CD4-positive, alpha-beta memory T cell (primary cell): ENCODE measurements around the gene ATXN7. TPM values are rescaled to one million over a fixed set of nuclear protein-coding genes. Genes with fewer than 3 reads are reported as not detected.

Experiments used
- CTCF ChIA-PET: fragments of 350-600 bp; sonication (Branson Sonifier 250); formaldehyde crosslinking; loops from one replicate; lab custom pipeline; 2021; ENCODE audit warnings: inconsistent platforms; ENCODE audit not compliant: partially characterized antibody; lab: Charles Lee
- POLR2A ChIA-PET: fragments of 350-600 bp; sonication (Branson Sonifier 250); formaldehyde crosslinking; loops from one replicate; lab custom pipeline; 2021; ENCODE audit not compliant: partially characterized antibody; lab: Charles Lee
- DNase-seq, 5 donors: peaks; one replicate each; pipeline versions ENCODE4 v3.0.0 to v3.0.0-alpha.2; 2020 to 2022; ENCODE audit warnings: mixed read lengths in 1 of 5
- H3K27ac ChIP-seq: one replicate; pipeline ENCODE4 v1.7.0; 2013; ENCODE audit warnings: low read depth, low read length
- H3K27me3 ChIP-seq: 2 replicates; pipeline ENCODE4 v1.7.0; 2013; ENCODE audit warnings: mild to moderate bottlenecking, low read length, moderate library complexity; ENCODE audit not compliant: insufficient read depth
- H3K36me3 ChIP-seq: 2 replicates; pipeline ENCODE4 v1.7.0; 2013; ENCODE audit warnings: mild to moderate bottlenecking, low read length, moderate library complexity; ENCODE audit not compliant: insufficient read depth
- H3K4me1 ChIP-seq: 2 replicates; pipeline ENCODE4 v1.7.0; 2013; ENCODE audit warnings: mild to moderate bottlenecking, low read length, moderate library complexity; ENCODE audit not compliant: insufficient read depth
- H3K4me3 ChIP-seq, 2 donors: one replicate each; pipeline ENCODE4 v1.7.0; 2013; ENCODE audit warnings: low read length in 2 of 2, mild to moderate bottlenecking in 1 of 2
- H3K9me3 ChIP-seq, 2 donors: one replicate each; pipeline ENCODE4 v1.7.0; 2013; ENCODE audit warnings: low read length in 2 of 2, control low read depth in 1 of 2; ENCODE audit not compliant: control insufficient read depth in 1 of 2
- H3K27ac Mint-ChIP-seq, 7 donors: one replicate each; pipeline ENCODE4 v1.8.0; 2020 to 2021; ENCODE audit warnings: mixed read lengths in 7 of 7, mild to moderate bottlenecking in 6 of 7, inconsistent platforms in 3 of 7, moderate library complexity in 3 of 7
- H3K27me3 Mint-ChIP-seq, 2 donors: one replicate each; pipeline ENCODE4 v1.8.0; 2020 to 2021; ENCODE audit warnings: mixed read lengths in 2 of 2
- H3K36me3 Mint-ChIP-seq, 2 donors: one replicate each; pipeline ENCODE4 v1.8.0; 2020 to 2021; ENCODE audit warnings: mixed read lengths in 2 of 2, inconsistent platforms in 1 of 2, mild to moderate bottlenecking in 1 of 2
- H3K4me1 Mint-ChIP-seq, 4 donors: one replicate each; pipeline ENCODE4 v1.8.0; 2020 to 2021; ENCODE audit warnings: mixed read lengths in 4 of 4, mild to moderate bottlenecking in 1 of 4
- H3K4me3 Mint-ChIP-seq, 8 donors: one replicate each; pipeline ENCODE4 v1.8.0; 2020 to 2021; ENCODE audit warnings: mixed read lengths in 8 of 8, mild to moderate bottlenecking in 7 of 8, moderate library complexity in 6 of 8, inconsistent platforms in 3 of 8
- H3K9me3 Mint-ChIP-seq, 8 donors: one replicate each; pipeline ENCODE4 v1.8.0; 2020 to 2021; ENCODE audit warnings: mixed read lengths in 8 of 8, mild to moderate bottlenecking in 5 of 8, inconsistent platforms in 3 of 8, moderate library complexity in 1 of 8
- intact Hi-C: fragments of 100-400 bp; cut with micrococcal nuclease; formaldehyde crosslinking; loops from one replicate; pipeline ENCODE4 v1.15.1; 2023
- polyA plus RNA-seq, 2 donors: library from polyadenylated mRNA; unstranded; fragments of 300-500 nt; fragmentation: Illumina TruSeq; gene quantifications; one replicate each; pipeline ENCODE4 v1.2.3, GENCODE V29; 2021
- total RNA-seq, 2 experiments: library from RNA; stranded (reverse); gene quantifications; one replicate each; pipeline ENCODE4 v1.2.3, GENCODE V29; 2021

ATXN7 gene
- total and polyA plus RNA-seq, 4 experiments from 2014 or later = 13.4 to 160 (median 89.2) TPM

- H3K36me3 ChIP-seq = no peaks in the 10 kb centered on the region
- H3K4me1 ChIP-seq = peaks cover 25% of the 10 kb centered on the region
- ChIA-PET CTCF (no interaction called here), POLR2A (no interaction called here)
- Mint-ChIP-seq H3K4me1 (peaks cover 41 to 55% (median 48%) of the 10 kb centered on the region in 4 donors), H3K4me3 (no peak overlapping the region), H3K27ac (peak overlapping the region in 1 of 7 donors; percentile 24), H3K27me3 (no peaks in the 10 kb centered on the region), H3K36me3 (peaks cover 10% of the 10 kb centered on the region in 2 donors), H3K9me3 (no peaks in the 10 kb centered on the region)
- H3K9me3 ChIP-seq = no peaks in the 10 kb centered on the region
- H3K4me3 ChIP-seq = no peak overlapping the region
- no peak overlapping the region for H3K27ac ChIP-seq
- intact Hi-C loops = no loop called here
- no peaks in the 10 kb centered on the region for H3K27me3 ChIP-seq
- DNase-seq = no peak
Measured at GRCh38 chr3:63891518-63891917, 27.9 kb downstream of the ATXN7 start.

- ChIA-PET POLR2A (no interaction called here), CTCF (interaction anchor here (1.2 kb wide), 1 partner anchor 17 kb away, joined by 3 read pairs; no protein-coding TSS in a partner anchor)
- H3K27ac ChIP-seq = no peak overlapping the region
- no peaks in the 10 kb centered on the region for H3K27me3 ChIP-seq
- Mint-ChIP-seq H3K4me1 (peaks cover 43 to 52% (median 46%) of the 10 kb centered on the region in 4 donors), H3K36me3 (peaks cover 10 to 13% of the 10 kb centered on the region in 2 donors), H3K9me3 (no peaks in the 10 kb centered on the region), H3K27ac (peak overlapping the region in 1 of 7 donors; percentile 54), H3K4me3 (no peak overlapping the region), H3K27me3 (no peaks in the 10 kb centered on the region)
- DNase-seq = no peak
- no peaks in the 10 kb centered on the region for H3K36me3 ChIP-seq
- intact Hi-C loops = no loop called here
- no peaks in the 10 kb centered on the region for H3K9me3 ChIP-seq
- no peak overlapping the region for H3K4me3 ChIP-seq
- H3K4me1 ChIP-seq = peaks cover 22% of the 10 kb centered on the region
Measured at GRCh38 chr3:63892773-63893352, 29.2 kb downstream of the ATXN7 start.

GRCh38 chr3:63895422-63896189, 31.9 kb downstream of the ATXN7 start:
- peaks cover 25 to 26% of the 10 kb centered on the region in 2 donors for H3K36me3 Mint-ChIP-seq
- Histone ChIP-seq H3K4me3 (no peak overlapping the region), H3K27me3 (no peaks in the 10 kb centered on the region), H3K4me1 (peaks cover 22% of the 10 kb centered on the region), H3K27ac (no peak overlapping the region), H3K9me3 (no peaks in the 10 kb centered on the region), H3K36me3 (peaks cover 8% of the 10 kb centered on the region)
- peak overlapping the region in 5 of 7 donors; percentile 38 to 86 (median 68) for H3K27ac Mint-ChIP-seq
- H3K9me3 Mint-ChIP-seq = peaks cover 0 to 1% (median 0%) of the 10 kb centered on the region in 8 donors
- no peak for DNase-seq
- POLR2A ChIA-PET = no interaction called here
- intact Hi-C loops = no loop called here
- peak overlapping the region in 4 of 8 donors; percentile 9 to 63 (median 29) for H3K4me3 Mint-ChIP-seq
- H3K27me3 Mint-ChIP-seq = no peaks in the 10 kb centered on the region
- CTCF ChIA-PET = interaction anchor here (0.9 kb wide), 1 partner anchor 122 kb away, joined by 3 read pairs; no protein-coding TSS in a partner anchor
- H3K4me1 Mint-ChIP-seq = peaks cover 42 to 61% (median 52%) of the 10 kb centered on the region in 4 donors

GRCh38 chr3:63896332-63897030, 32.8 kb downstream of the ATXN7 start:
- no peak for DNase-seq
- ChIA-PET CTCF (no interaction called here), POLR2A (no interaction called here)
- Histone ChIP-seq H3K27ac (no peak overlapping the region), H3K4me1 (peaks cover 22% of the 10 kb centered on the region), H3K36me3 (peaks cover 9% of the 10 kb centered on the region), H3K9me3 (no peaks in the 10 kb centered on the region), H3K27me3 (no peaks in the 10 kb centered on the region), H3K4me3 (no peak overlapping the region)
- H3K27me3 Mint-ChIP-seq = no peaks in the 10 kb centered on the region
- intact Hi-C loops = no loop called here
- peak overlapping the region in 6 of 7 donors; percentile 37 to 79 (median 62) for H3K27ac Mint-ChIP-seq
- H3K9me3 Mint-ChIP-seq = peaks cover 0 to 1% (median 0%) of the 10 kb centered on the region in 8 donors
- H3K4me1 Mint-ChIP-seq = peaks cover 41 to 61% (median 52%) of the 10 kb centered on the region in 4 donors
- peaks cover 27 to 30% of the 10 kb centered on the region in 2 donors for H3K36me3 Mint-ChIP-seq
- no peak overlapping the region for H3K4me3 Mint-ChIP-seq

- no peaks in the 10 kb centered on the region for H3K27me3 ChIP-seq
- no peak overlapping the region for H3K4me3 Mint-ChIP-seq
- H3K9me3 ChIP-seq = no peaks in the 10 kb centered on the region
- peaks cover 15% of the 10 kb centered on the region for H3K4me1 ChIP-seq
- DNase-seq = no peak
- no peak overlapping the region for H3K4me3 ChIP-seq
- H3K36me3 Mint-ChIP-seq = peaks cover 32 to 33% of the 10 kb centered on the region in 2 donors
- H3K27me3 Mint-ChIP-seq = no peaks in the 10 kb centered on the region
- CTCF ChIA-PET = no interaction called here
- peak overlapping the region in 4 of 7 donors; percentile 13 to 78 (median 64) for H3K27ac Mint-ChIP-seq
- peaks cover 24 to 27% (median 26%) of the 10 kb centered on the region in 4 donors for H3K4me1 Mint-ChIP-seq
- H3K27ac ChIP-seq = no peak overlapping the region
- intact Hi-C loops = no loop called here
- POLR2A ChIA-PET = interaction anchor here (0.7 kb wide), 1 partner anchor 12 kb away, joined by 3 read pairs; the partner anchor contains the start of gene SCAANT1
- H3K36me3 ChIP-seq = peaks cover 9% of the 10 kb centered on the region
- H3K9me3 Mint-ChIP-seq = peaks cover 0 to 1% (median 0%) of the 10 kb centered on the region in 8 donors
Measured at GRCh38 chr3:63900010-63900409, 36.3 kb downstream of the ATXN7 start.

GRCh38 chr3:63900459-63900858, 36.8 kb downstream of the ATXN7 start:
- Histone ChIP-seq H3K27ac (no peak overlapping the region), H3K4me1 (peaks cover 10% of the 10 kb centered on the region), H3K27me3 (no peaks in the 10 kb centered on the region), H3K9me3 (no peaks in the 10 kb centered on the region), H3K36me3 (peaks cover 9% of the 10 kb centered on the region), H3K4me3 (no peak overlapping the region)
- Mint-ChIP-seq H3K9me3 (peaks cover 0 to 1% (median 0%) of the 10 kb centered on the region in 8 donors), H3K27me3 (no peaks in the 10 kb centered on the region), H3K4me1 (peaks cover 20 to 23% (median 22%) of the 10 kb centered on the region in 4 donors), H3K27ac (peak overlapping the region in 5 of 7 donors; percentile 13 to 78 (median 57)), H3K36me3 (peaks cover 32 to 33% of the 10 kb centered on the region in 2 donors), H3K4me3 (no peak overlapping the region)
- intact Hi-C loops = no loop called here
- POLR2A ChIA-PET = interaction anchor here (0.7 kb wide), 1 partner anchor 11 kb away, joined by 3 read pairs; the partner anchor contains the start of gene SCAANT1
- DNase-seq = peak in 1 of 5 donors; percentile 7
- CTCF ChIA-PET = no interaction called here
